Measurements from ENCODE around the gene IQGAP3.

The IQGAP3 gene

GRCh38 chr1:156492591-156493080 lies 79.7 kb downstream of the IQGAP3 start:
- no peak for TF ChIP-seq CTCF (IDR thresholded peaks at IDR 0.05; ENCODE audit: low read depth, low read length, missing control alignments)
- no peak overlapping the region for H3K4me3 ChIP-seq (replicated peaks; ENCODE audit: low read depth, low read length)
- DNase-seq (ENCODE audit: extremely low read depth, low read depth), result no peak

DNA sequence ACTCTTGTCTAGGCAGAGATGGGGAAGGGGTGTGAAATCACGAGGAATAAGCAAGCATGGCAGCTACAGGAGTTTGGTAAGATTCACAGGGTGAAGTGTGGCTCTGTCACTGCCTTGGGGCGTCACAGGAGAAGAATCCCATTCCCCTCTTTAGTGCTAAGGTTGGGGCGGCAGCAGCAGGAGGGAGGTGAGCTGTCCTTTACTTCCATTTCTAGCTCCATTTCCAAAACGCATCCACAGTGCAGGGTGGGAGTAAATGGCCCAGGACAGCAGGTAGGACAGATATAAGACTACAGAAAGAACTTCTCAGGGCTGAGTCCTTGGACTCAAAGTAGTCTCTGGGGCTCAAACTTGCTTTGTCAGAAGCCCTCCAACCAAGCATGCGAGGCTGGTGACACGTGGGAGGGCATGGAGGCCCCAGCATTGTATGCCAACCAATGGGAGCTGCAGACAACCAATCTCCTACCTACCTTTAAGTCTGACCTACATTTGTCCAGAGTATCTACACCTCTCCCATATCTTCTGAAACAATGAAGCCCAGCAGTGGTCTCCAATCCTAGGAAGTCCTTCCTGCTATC lies 80.3 kb downstream of the IQGAP3 start:
- no peak overlapping the region for H3K4me3 ChIP-seq (replicated peaks; ENCODE audit: low read depth, low read length)
- no peak for DNase-seq (ENCODE audit: extremely low read depth, low read depth)
- no peak for TF ChIP-seq CTCF (IDR thresholded peaks at IDR 0.05; ENCODE audit: low read depth, low read length, missing control alignments)

DNA sequence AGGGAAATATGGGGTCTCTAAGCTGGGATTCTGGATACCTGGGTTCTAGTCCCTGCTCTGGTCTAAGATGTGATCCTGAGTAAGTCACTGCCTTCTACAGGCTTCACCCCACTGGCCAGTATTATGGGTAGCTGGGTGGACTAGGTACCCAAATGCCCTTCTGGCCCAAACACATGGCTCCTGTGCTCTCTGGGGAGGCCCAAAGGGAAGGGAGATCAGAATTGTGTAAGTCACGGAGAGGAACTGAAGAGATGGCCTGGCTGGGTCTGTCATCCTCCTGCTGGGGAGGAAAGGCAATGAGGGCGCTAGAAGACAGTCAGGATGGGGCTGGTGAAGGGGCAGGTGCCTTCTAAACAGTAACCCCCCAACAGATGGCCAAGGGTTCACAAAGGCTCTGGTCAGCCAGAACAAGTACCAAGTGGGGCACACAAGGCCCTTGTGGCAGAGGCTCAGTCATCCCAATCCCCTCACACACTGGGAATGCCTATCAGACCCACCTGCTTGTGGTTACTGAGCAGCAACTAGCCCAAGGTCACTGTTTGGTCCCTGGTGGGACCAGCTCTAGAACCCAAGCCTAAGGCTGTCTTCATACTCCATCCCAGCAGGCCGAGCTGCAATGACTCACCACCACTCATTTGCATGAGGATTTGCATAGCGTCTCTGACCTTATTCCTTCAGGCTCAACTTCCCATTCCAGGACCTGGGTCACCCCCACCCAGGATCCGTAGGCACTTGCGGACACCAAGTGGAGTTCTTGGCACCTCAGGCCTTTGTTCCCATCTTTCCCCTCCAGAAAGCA lies 81.0 kb downstream of the IQGAP3 start:
- TF ChIP-seq CTCF (IDR thresholded peaks at IDR 0.05; ENCODE audit: low read depth, low read length, missing control alignments), result no peak
- 0 out of 2 replicates have a peak overlapping the region, but pooled peaks have one; percentile 28 for H3K4me3 ChIP-seq (replicated peaks; ENCODE audit: low read depth, low read length)
- DNase-seq (ENCODE audit: extremely low read depth, low read depth), result no peak

- peak; percentile 5 for TF ChIP-seq CTCF (IDR thresholded peaks at IDR 0.05; ENCODE audit: low read depth, low read length, missing control alignments)
- peak overlapping the region; percentile 28 for H3K4me3 ChIP-seq (replicated peaks; ENCODE audit: low read depth, low read length)
- no peak for DNase-seq (ENCODE audit: extremely low read depth, low read depth)
Measured at GRCh38 chr1:156490401-156491032, 81.8 kb downstream of the IQGAP3 start.

GRCh38 chr1:156489935-156490293 lies 82.5 kb downstream of the IQGAP3 start:
- no peak for DNase-seq (ENCODE audit: extremely low read depth, low read depth)
- TF ChIP-seq CTCF (IDR thresholded peaks at IDR 0.05; ENCODE audit: low read depth, low read length, missing control alignments), result no peak
- H3K4me3 ChIP-seq (replicated peaks; ENCODE audit: low read depth, low read length), result peak overlapping the region; percentile 28

GRCh38 chr1:156489166-156489934 lies 83.0 kb downstream of the IQGAP3 start:
- no peak for TF ChIP-seq CTCF (IDR thresholded peaks at IDR 0.05; ENCODE audit: low read depth, low read length, missing control alignments)
- DNase-seq (ENCODE audit: extremely low read depth, low read depth), result no peak
- H3K4me3 ChIP-seq (replicated peaks; ENCODE audit: low read depth, low read length), result peak overlapping the region; percentile 28
